Neural progenitor cell (in vitro differentiated cells): Measurements from ENCODE around the gene ELOVL3. TPM values are rescaled to one million over a fixed set of nuclear protein-coding genes. Genes with fewer than 3 reads are reported as not detected.
A peak's percentile ranks its signal among the peaks of the same experiment; 100 is the strongest.

Source experiments
- DNase-seq: peaks from one replicate; pipeline ENCODE4 v3.0.0-alpha.2; 2016; ENCODE audit warnings: low spot score
- H2AFZ ChIP-seq: fragments of 200-600 bp; sonication (generic); replicated peaks from 2 replicates; pipeline ENCODE4 v1.6.1; 2016; ENCODE audit warnings: antibody characterized with exemption
- H3F3A ChIP-seq: fragments of 200-600 bp; sonication (generic); 2 replicates; pipeline ENCODE4 v1.6.1; 2016; ENCODE audit warnings: antibody characterized with exemption, low read depth
- H3K27ac ChIP-seq: fragments of 200-600 bp; sonication (generic); 2 replicates; pipeline ENCODE4 v1.5.1; 2016; ENCODE audit warnings: mild to moderate bottlenecking
- H3K27me3 ChIP-seq: fragments of 200-600 bp; sonication (generic); 2 replicates; pipeline ENCODE4 v1.6.1; 2016; ENCODE audit warnings: mild to moderate bottlenecking, moderate library complexity
- H3K36me3 ChIP-seq: fragments of 200-600 bp; sonication (generic); 2 replicates; pipeline ENCODE4 v1.5.1; 2016
- H3K4me1 ChIP-seq: fragments of 200-600 bp; sonication (generic); 2 replicates; pipeline ENCODE4 v1.6.1; 2016; ENCODE audit warnings: mixed run types
- H3K4me2 ChIP-seq: fragments of 200-600 bp; sonication (generic); 2 replicates; pipeline ENCODE4 v1.6.1; 2016
- H3K4me3 ChIP-seq: fragments of 200-600 bp; sonication (generic); 2 replicates; pipeline ENCODE4 v1.5.1; 2016
- H3K79me2 ChIP-seq: fragments of 200-600 bp; sonication (generic); 2 replicates; pipeline ENCODE4 v1.6.1; 2016; ENCODE audit warnings: low read depth
- H3K9ac ChIP-seq: fragments of 200-600 bp; sonication (generic); 2 replicates; pipeline ENCODE4 v1.6.1; 2016
- H3K9me3 ChIP-seq: fragments of 200-600 bp; sonication (generic); 2 replicates; pipeline ENCODE4 v1.5.1; 2016; ENCODE audit warnings: low read depth
- H4K20me1 ChIP-seq: fragments of 200-600 bp; sonication (generic); 2 replicates; pipeline ENCODE4 v1.6.1; 2016; ENCODE audit warnings: low read depth
- H3K27ac Mint-ChIP-seq: 3 replicates; pipeline ENCODE4 v1.8.0; 2021; ENCODE audit warnings: mixed read lengths
- H3K27me3 Mint-ChIP-seq: 2 replicates; pipeline ENCODE4 v1.8.0; 2022; ENCODE audit warnings: low read depth, mild to moderate bottlenecking, inconsistent platforms, moderate library complexity, mixed read lengths; ENCODE audit not compliant: insufficient read depth
- H3K36me3 Mint-ChIP-seq: 3 replicates; pipeline ENCODE4 v1.8.0; 2021; ENCODE audit warnings: mixed read lengths
- H3K4me1 Mint-ChIP-seq: 3 replicates; pipeline ENCODE4 v1.8.0; 2021; ENCODE audit warnings: mixed read lengths
- H3K4me3 Mint-ChIP-seq: 3 replicates; pipeline ENCODE4 v1.8.0; 2021; ENCODE audit warnings: mild to moderate bottlenecking, moderate library complexity, mixed read lengths
- H3K9me3 Mint-ChIP-seq: 3 replicates; pipeline ENCODE4 v1.8.0; 2020; ENCODE audit warnings: mixed read lengths
- EZH2 ChIP-seq: fragments of 200-600 bp; sonication (generic); IDR thresholded peaks from 2 replicates; pipeline ENCODE4 v1.6.1; 2017; ENCODE audit warnings: antibody characterized with exemption, mild to moderate bottlenecking, moderate library complexity
- EZH2phosphoT487 ChIP-seq: fragments of 200-600 bp; sonication (generic); IDR thresholded peaks from 2 replicates; pipeline ENCODE4 v1.6.1; 2017; ENCODE audit warnings: antibody characterized with exemption
- total RNA-seq: library from RNA; depleted of rRNA; stranded (reverse); fragments of >200 nt; gene quantifications from 2 replicates; pipeline ENCODE4 v1.2.3, GENCODE V29; 2015; ENCODE audit warnings: low replicate concordance
- TF ChIP-seq, protein P1 (sequence below): fragments of 200-600 bp; sonication (generic); IDR thresholded peaks from 2 replicates; pipeline ENCODE4 v1.5.1; 2017; ENCODE audit warnings: antibody characterized with exemption, mild to moderate bottlenecking

Gene ELOVL3
- total RNA-seq, 1 donor from 2014 or later = not detected

DNA sequence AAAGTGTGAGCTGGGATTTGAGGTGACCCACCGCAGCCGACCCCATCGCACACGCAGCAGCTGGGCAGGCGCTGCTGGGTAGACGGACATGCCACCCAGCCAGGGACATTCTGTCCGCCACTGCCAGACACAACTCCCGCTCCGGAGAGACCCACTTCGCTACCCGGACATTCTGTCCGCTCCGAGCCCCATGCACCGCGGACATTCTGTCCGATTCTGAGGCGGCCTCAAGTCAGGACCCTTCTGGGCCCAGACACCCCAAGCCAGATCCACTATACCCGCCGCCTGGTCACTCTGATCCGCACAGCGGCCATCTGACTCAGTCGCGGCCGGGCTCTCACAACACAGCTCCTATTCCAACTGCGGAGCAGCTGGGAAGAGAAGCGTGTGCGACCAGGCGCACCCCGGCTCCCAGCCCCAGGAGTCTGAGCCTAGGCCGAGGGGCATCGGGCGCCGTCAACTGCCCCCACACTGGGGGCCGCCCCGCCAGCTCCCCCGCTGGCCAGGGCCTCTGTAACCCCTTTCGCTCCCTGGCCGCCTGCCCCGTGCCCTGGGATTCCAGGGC is 14.4 kb downstream of the ELOVL3 start:
- Histone ChIP-seq H3F3A (peaks cover 13% of the 10 kb centered on the region), H2AFZ (peak overlapping the region; percentile 78), H4K20me1 (peaks cover 19% of the 10 kb centered on the region), H3K79me2 (peaks cover under 1% of the 10 kb centered on the region), H3K27me3 (peaks cover 85% of the 10 kb centered on the region), H3K4me3 (peak overlapping the region; percentile 66), H3K27ac (no peak overlapping the region), H3K36me3 (no peaks in the 10 kb centered on the region), H3K9ac (no peak overlapping the region), H3K9me3 (no peaks in the 10 kb centered on the region), H3K4me1 (peaks cover 14% of the 10 kb centered on the region), H3K4me2 (peak overlapping the region; percentile 76)
- Mint-ChIP-seq H3K4me3 (peak overlapping the region; percentile 81), H3K27me3 (peaks cover 55% of the 10 kb centered on the region), H3K27ac (no peak overlapping the region), H3K9me3 (no peaks in the 10 kb centered on the region), H3K36me3 (no peaks in the 10 kb centered on the region), H3K4me1 (peaks cover 22% of the 10 kb centered on the region)
- TF ChIP-seq, protein P1, sequence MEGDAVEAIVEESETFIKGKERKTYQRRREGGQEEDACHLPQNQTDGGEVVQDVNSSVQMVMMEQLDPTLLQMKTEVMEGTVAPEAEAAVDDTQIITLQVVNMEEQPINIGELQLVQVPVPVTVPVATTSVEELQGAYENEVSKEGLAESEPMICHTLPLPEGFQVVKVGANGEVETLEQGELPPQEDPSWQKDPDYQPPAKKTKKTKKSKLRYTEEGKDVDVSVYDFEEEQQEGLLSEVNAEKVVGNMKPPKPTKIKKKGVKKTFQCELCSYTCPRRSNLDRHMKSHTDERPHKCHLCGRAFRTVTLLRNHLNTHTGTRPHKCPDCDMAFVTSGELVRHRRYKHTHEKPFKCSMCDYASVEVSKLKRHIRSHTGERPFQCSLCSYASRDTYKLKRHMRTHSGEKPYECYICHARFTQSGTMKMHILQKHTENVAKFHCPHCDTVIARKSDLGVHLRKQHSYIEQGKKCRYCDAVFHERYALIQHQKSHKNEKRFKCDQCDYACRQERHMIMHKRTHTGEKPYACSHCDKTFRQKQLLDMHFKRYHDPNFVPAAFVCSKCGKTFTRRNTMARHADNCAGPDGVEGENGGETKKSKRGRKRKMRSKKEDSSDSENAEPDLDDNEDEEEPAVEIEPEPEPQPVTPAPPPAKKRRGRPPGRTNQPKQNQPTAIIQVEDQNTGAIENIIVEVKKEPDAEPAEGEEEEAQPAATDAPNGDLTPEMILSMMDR = no peak
- TF ChIP-seq EZH2phosphoT487 = peak; percentile 55
- peak; percentile 52 for DNase-seq

DNA sequence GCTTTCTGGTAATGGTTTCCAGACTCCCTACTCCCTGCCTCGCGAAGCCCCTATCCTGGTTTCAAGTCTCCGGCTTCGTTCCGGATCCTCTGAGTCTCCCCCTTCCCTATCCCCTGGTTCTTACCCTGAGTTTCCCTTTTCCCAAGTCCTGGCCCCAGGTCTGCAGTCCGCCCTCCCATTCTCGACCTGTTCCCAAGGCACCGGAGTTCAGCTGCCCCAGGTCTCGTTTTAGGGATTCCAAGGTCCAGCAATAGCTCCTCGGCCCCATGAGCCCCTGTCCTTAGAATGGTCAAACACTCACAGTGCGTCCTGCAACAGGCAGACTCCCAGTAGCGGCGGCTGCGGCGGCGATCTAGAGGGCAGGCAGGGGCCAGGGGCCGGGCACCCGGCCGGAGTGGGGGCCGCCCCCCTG is 14.9 kb downstream of the ELOVL3 start:
- Histone ChIP-seq H3K4me1 (peaks cover 14% of the 10 kb centered on the region), H3K9ac (no peak overlapping the region), H3K4me3 (peak overlapping the region; percentile 66), H3F3A (peaks cover 18% of the 10 kb centered on the region), H3K27me3 (peaks cover 80% of the 10 kb centered on the region), H4K20me1 (peaks cover 21% of the 10 kb centered on the region), H3K36me3 (no peaks in the 10 kb centered on the region), H2AFZ (peak overlapping the region; percentile 78), H3K9me3 (no peaks in the 10 kb centered on the region), H3K4me2 (peak overlapping the region; percentile 76), H3K27ac (no peak overlapping the region), H3K79me2 (peaks cover 5% of the 10 kb centered on the region)
- no peak for DNase-seq
- H3K36me3 Mint-ChIP-seq = no peaks in the 10 kb centered on the region
- H3K4me1 Mint-ChIP-seq = peaks cover 20% of the 10 kb centered on the region
- peak overlapping the region; percentile 78 for H3K4me3 Mint-ChIP-seq
- H3K9me3 Mint-ChIP-seq = no peaks in the 10 kb centered on the region
- TF ChIP-seq EZH2phosphoT487 = no peak
- peak; percentile 80 for TF ChIP-seq EZH2
- TF ChIP-seq, protein P1 = no peak
- no peak overlapping the region for H3K27ac Mint-ChIP-seq
- H3K27me3 Mint-ChIP-seq = peaks cover 53% of the 10 kb centered on the region

DNA sequence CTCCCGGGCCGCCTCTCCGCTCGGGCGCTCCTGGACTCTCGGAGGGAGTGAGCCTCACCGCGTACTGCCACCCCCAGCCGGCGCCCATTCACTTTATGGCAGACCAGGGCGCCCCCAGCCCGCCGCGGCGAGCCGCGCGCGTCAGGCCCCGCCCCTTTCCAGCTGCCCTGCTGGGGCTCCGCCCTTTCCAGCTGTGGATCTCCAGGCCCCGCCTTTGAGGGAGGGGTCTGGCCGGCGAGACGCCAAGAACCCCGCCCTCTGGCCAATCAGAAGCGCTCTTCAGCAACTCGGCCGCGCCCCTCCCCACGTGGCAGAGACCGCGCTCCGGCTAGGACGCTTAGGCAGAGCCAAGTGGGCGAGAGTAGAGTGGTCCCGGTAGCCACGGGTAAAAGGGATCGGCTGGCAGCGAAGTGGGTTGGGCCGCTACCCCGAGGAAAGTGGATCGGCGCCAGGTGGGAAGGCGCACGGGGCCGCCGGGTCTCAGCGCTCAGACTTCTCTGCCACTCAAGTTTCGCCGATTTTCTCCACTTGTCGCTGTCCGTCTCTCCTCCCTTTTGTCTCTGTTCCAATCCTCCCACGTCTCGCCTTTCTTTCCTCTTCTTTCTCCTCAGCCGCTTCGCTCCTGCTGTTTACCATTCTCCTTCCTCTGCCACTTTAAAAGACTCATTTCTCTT is 15.5 kb downstream of the ELOVL3 start, which contains the start of gene PITX3:
TSS of gene PITX3 (minus strand) at position 69 of the 674 bp plus-strand sequence. CDS start 9,432 bp downstream, outside the sequence.
- no peaks in the 10 kb centered on the region for H3K9me3 Mint-ChIP-seq

More for the DNA sequence above, 15.5 kb downstream of the ELOVL3 start, which contains the start of gene PITX3:
- no peaks in the 10 kb centered on the region for H3K9me3 ChIP-seq
- peaks cover 74% of the 10 kb centered on the region for H3K27me3 ChIP-seq
- peak within 1 kb of the TSS; percentile 76 for H3K4me2 ChIP-seq
- H3K79me2 ChIP-seq = peaks cover 10% of the 10 kb centered on the region
- H3K27ac ChIP-seq = no peak within 1 kb of the TSS
- H3F3A ChIP-seq = peaks cover 19% of the 10 kb centered on the region
- Mint-ChIP-seq H3K27me3 (peaks cover 49% of the 10 kb centered on the region), H3K27ac (no peak within 1 kb of the TSS), H3K4me3 (peak within 1 kb of the TSS; percentile 81), H3K36me3 (no peaks in the 10 kb centered on the region), H3K4me1 (peaks cover 24% of the 10 kb centered on the region)
- H4K20me1 ChIP-seq = peaks cover 27% of the 10 kb centered on the region
- peaks cover 17% of the 10 kb centered on the region for H3K4me1 ChIP-seq
- no peaks in the 10 kb centered on the region for H3K36me3 ChIP-seq
- no peak within 1 kb of the TSS for H3K9ac ChIP-seq
- peak; percentile 99 for DNase-seq
- peak within 1 kb of the TSS; percentile 78 for H2AFZ ChIP-seq
- H3K4me3 ChIP-seq = peak within 1 kb of the TSS; percentile 66
- TF ChIP-seq, protein P1 = peak; percentile 29
- TF ChIP-seq EZH2phosphoT487 (peak; percentile 45), EZH2 (no peak)
